GM23338 (cell line): ENCODE results near the gene ZFR2. TPM values are rescaled to one million over a fixed set of nuclear protein-coding genes. Genes with fewer than 3 reads are reported as not detected.

Experiments used
- ATAC-seq: fragments of 200-7000 bp; cut with Tn5 transposase; 3 replicates; pipeline ENCODE4 v1.9.1; 2020
- DNase-seq: peaks from one replicate; pipeline ENCODE4 v3.0.0-alpha.2; 2015; ENCODE audit warnings: low spot score
- H2AFZ ChIP-seq: fragments of 200-600 bp; sonication (generic); 2 replicates; pipeline ENCODE4 v1.8.0; 2016; ENCODE audit warnings: antibody characterized with exemption, mild to moderate bottlenecking, moderate library complexity
- H3F3A ChIP-seq: fragments of 200-600 bp; sonication (generic); replicated peaks from 2 replicates; pipeline ENCODE4 v1.8.0; 2017; ENCODE audit warnings: antibody characterized with exemption, mixed run types, low read depth
- H3K27ac ChIP-seq: fragments of 200-600 bp; sonication (generic); 2 replicates; pipeline ENCODE4 v1.6.1; 2016; ENCODE audit warnings: low read depth
- H3K27me3 ChIP-seq: fragments of 200-600 bp; sonication (generic); 2 replicates; pipeline ENCODE4 v1.8.0; 2016; ENCODE audit warnings: mild to moderate bottlenecking, mixed run types, moderate library complexity; ENCODE audit not compliant: insufficient read depth
- H3K36me3 ChIP-seq: fragments of 200-600 bp; sonication (generic); 2 replicates; pipeline ENCODE4 v1.8.0; 2016; ENCODE audit warnings: mild to moderate bottlenecking; ENCODE audit not compliant: insufficient read depth
- H3K4me1 ChIP-seq: fragments of 200-600 bp; sonication (generic); 2 replicates; pipeline ENCODE4 v1.8.0; 2016; ENCODE audit warnings: mild to moderate bottlenecking, moderate library complexity; ENCODE audit not compliant: insufficient read depth
- H3K4me2 ChIP-seq: fragments of 200-600 bp; sonication (generic); 2 replicates; pipeline ENCODE4 v1.7.1; 2017; ENCODE audit warnings: mixed run types
- H3K4me3 ChIP-seq: fragments of 200-600 bp; sonication (generic); 2 replicates; pipeline ENCODE4 v1.6.1; 2016; ENCODE audit warnings: mixed run types
- H3K79me2 ChIP-seq: fragments of 200-600 bp; sonication (generic); replicated peaks from 2 replicates; pipeline ENCODE4 v1.8.0; 2017; ENCODE audit warnings: mild to moderate bottlenecking; ENCODE audit not compliant: insufficient read depth
- H3K9me2 ChIP-seq: fragments of 200-600 bp; sonication (generic); 2 replicates; pipeline ENCODE4 v1.8.0; 2017; ENCODE audit not compliant: insufficient read depth
- H4K20me1 ChIP-seq: fragments of 200-600 bp; sonication (generic); replicated peaks from 2 replicates; pipeline ENCODE4 v1.8.0; 2017; ENCODE audit warnings: mild to moderate bottlenecking; ENCODE audit not compliant: insufficient read depth
- H3K27ac Mint-ChIP-seq: 2 replicates; pipeline ENCODE4 v1.8.0; 2020; ENCODE audit warnings: inconsistent platforms, mild to moderate bottlenecking, moderate library complexity, mixed read lengths
- H3K27me3 Mint-ChIP-seq: 3 replicates; pipeline ENCODE4 v1.8.0; 2022; ENCODE audit warnings: low read depth, mild to moderate bottlenecking, moderate library complexity, mixed read lengths, inconsistent platforms; ENCODE audit not compliant: insufficient read depth, poor library complexity
- H3K36me3 Mint-ChIP-seq: 3 replicates; pipeline ENCODE4 v1.8.0; 2021; ENCODE audit warnings: low read depth, mild to moderate bottlenecking, inconsistent platforms, moderate library complexity, mixed read lengths
- H3K4me1 Mint-ChIP-seq: 3 replicates; pipeline ENCODE4 v1.8.0; 2020; ENCODE audit warnings: mild to moderate bottlenecking, inconsistent platforms, mixed read lengths
- H3K4me3 Mint-ChIP-seq: 3 replicates; pipeline ENCODE4 v1.8.0; 2021; ENCODE audit warnings: moderate library complexity, mild to moderate bottlenecking, inconsistent platforms, mixed read lengths
- H3K9me3 Mint-ChIP-seq: 3 replicates; pipeline ENCODE4 v1.8.0; 2020; ENCODE audit warnings: moderate library complexity, mild to moderate bottlenecking, inconsistent platforms, mixed read lengths
- CREB1 ChIP-seq: fragments of 250-450 bp; sonication (Bioruptor Pico); IDR thresholded peaks from 2 replicates; pipeline ENCODE4 v1.5.0; 2020; ENCODE audit warnings: low read depth, mild to moderate bottlenecking, moderate library complexity
- EZH2 ChIP-seq: fragments of 200-600 bp; sonication (generic); IDR thresholded peaks from one replicate; pipeline ENCODE4 v1.8.0; 2017; ENCODE audit warnings: antibody characterized with exemption, mild to moderate bottlenecking, low read depth; ENCODE audit not compliant: unreplicated experiment
- EZH2phosphoT487 ChIP-seq: fragments of 200-600 bp; sonication (generic); IDR thresholded peaks from one replicate; pipeline ENCODE4 v1.8.1; 2018; ENCODE audit warnings: antibody characterized with exemption; ENCODE audit not compliant: unreplicated experiment
- JUNB ChIP-seq: IDR thresholded peaks from one replicate; pipeline ENCODE4 v1.6.1; 2016; ENCODE audit warnings: antibody characterized with exemption; ENCODE audit not compliant: unreplicated experiment
- NANOG ChIP-seq: IDR thresholded peaks from 2 replicates; pipeline ENCODE4 v1.6.1; 2016; ENCODE audit warnings: antibody characterized with exemption, borderline replicate concordance
- POLR2AphosphoS5 ChIP-seq: IDR thresholded peaks from 2 replicates; pipeline ENCODE4 v1.6.1; 2016; ENCODE audit warnings: antibody characterized with exemption, low read depth
- STAT1 ChIP-seq: IDR thresholded peaks from one replicate; pipeline ENCODE4 v1.6.1; 2016; ENCODE audit warnings: antibody characterized with exemption; ENCODE audit not compliant: unreplicated experiment
- ZNF114 ChIP-seq: fragments of 250-450 bp; sonication (Bioruptor Pico); IDR thresholded peaks from 2 replicates; pipeline ENCODE4 v1.5.0; 2020; ENCODE audit warnings: mild to moderate bottlenecking, moderate library complexity
- ZNF331 ChIP-seq: fragments of 250-450 bp; sonication (Bioruptor Pico); IDR thresholded peaks from 2 replicates; pipeline ENCODE4 v1.5.0; 2020; ENCODE audit warnings: low read depth, mild to moderate bottlenecking, moderate library complexity
- polyA plus RNA-seq: library from polyadenylated mRNA; unstranded; fragments of >200 nt; fragmentation: Nextera tagmentation; extraction: Ambion mirVana; gene quantifications from 2 replicates; pipeline ENCODE4 v1.2.1, GENCODE V29; 2016
- total RNA-seq: library from RNA; depleted of rRNA; stranded (reverse); fragments of >200 nt; shearing (Covaris generic); gene quantifications from 2 replicates; pipeline ENCODE4 v1.2.3, GENCODE V29; 2014
- TF ChIP-seq, protein P1 (sequence below): IDR thresholded peaks from 2 replicates; pipeline ENCODE4 v1.6.1; 2016; ENCODE audit warnings: antibody characterized with exemption
- TF ChIP-seq, protein P2 (sequence below): IDR thresholded peaks from one replicate; pipeline ENCODE4 v1.6.1; 2018; ENCODE audit warnings: antibody characterized with exemption; ENCODE audit not compliant: unreplicated experiment
- TF ChIP-seq, protein P3 (sequence below), 2 experiments: fragments of 200-600 bp in 1 of 2; sonication (generic) in 1 of 2; conservative IDR thresholded peaks; 2 replicates each; pipeline versions ENCODE4 v1.5.1 to v1.6.1; 2016 to 2017; ENCODE audit warnings: antibody characterized with exemption in 2 of 2, low read depth in 2 of 2, mild to moderate bottlenecking in 2 of 2, moderate library complexity in 1 of 2
- TF ChIP-seq, protein P4 (sequence below): fragments of 250-450 bp; sonication (Bioruptor Pico); IDR thresholded peaks from 2 replicates; pipeline ENCODE4 v1.5.0; 2020; ENCODE audit warnings: mild to moderate bottlenecking, moderate library complexity

ZFR2 gene
- total and polyA plus RNA-seq, 2 experiments from 2014 or later = 15.8 to 31.3 TPM

DNA sequence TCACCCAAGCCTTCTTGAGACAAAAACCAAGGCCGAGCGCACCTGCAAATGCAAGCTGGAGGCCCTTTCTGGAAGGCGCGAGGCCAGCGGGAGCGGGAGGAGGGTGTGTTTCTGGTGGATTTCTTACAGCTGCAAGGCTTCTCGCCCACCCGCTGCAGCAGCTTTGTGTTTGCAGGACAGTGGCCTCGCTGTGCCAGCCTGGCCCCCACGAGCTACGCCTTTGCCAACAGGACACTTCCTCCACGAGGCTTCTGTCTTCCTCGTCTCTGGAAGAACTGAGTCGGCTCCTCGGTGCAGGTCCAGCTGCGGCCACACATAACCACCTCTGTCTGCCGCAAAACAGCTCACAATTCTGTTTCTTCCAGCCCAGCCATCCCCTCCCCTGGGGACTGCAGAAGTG lies 21.8 kb upstream of the ZFR2 start:
- Histone ChIP-seq H3K27me3 (no peaks in the 10 kb centered on the region), H4K20me1 (peaks cover 3% of the 10 kb centered on the region; the same call in 1 of the 2 replicates)

More for the DNA sequence above, 21.8 kb upstream of the ZFR2 start:
- Mint-ChIP-seq H3K27me3 (peaks cover 3% of the 10 kb centered on the region), H3K36me3 (peaks cover 9% of the 10 kb centered on the region), H3K9me3 (no peaks in the 10 kb centered on the region), H3K27ac (no peak overlapping the region), H3K4me3 (no peak overlapping the region), H3K4me1 (no peaks in the 10 kb centered on the region)
- TF ChIP-seq ZNF114 (CRISPR knock-in tag) (no peak), EZH2 (no peak), ZNF331 (CRISPR knock-in tag) (no peak), JUNB (no peak), EZH2phosphoT487 (no peak), CREB1 (no peak), STAT1 (no peak), POLR2AphosphoS5 (no peak), NANOG (no peak)
- TF ChIP-seq, protein P1, sequence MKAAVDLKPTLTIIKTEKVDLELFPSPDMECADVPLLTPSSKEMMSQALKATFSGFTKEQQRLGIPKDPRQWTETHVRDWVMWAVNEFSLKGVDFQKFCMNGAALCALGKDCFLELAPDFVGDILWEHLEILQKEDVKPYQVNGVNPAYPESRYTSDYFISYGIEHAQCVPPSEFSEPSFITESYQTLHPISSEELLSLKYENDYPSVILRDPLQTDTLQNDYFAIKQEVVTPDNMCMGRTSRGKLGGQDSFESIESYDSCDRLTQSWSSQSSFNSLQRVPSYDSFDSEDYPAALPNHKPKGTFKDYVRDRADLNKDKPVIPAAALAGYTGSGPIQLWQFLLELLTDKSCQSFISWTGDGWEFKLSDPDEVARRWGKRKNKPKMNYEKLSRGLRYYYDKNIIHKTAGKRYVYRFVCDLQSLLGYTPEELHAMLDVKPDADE = no peak
- TF ChIP-seq, protein P2, sequence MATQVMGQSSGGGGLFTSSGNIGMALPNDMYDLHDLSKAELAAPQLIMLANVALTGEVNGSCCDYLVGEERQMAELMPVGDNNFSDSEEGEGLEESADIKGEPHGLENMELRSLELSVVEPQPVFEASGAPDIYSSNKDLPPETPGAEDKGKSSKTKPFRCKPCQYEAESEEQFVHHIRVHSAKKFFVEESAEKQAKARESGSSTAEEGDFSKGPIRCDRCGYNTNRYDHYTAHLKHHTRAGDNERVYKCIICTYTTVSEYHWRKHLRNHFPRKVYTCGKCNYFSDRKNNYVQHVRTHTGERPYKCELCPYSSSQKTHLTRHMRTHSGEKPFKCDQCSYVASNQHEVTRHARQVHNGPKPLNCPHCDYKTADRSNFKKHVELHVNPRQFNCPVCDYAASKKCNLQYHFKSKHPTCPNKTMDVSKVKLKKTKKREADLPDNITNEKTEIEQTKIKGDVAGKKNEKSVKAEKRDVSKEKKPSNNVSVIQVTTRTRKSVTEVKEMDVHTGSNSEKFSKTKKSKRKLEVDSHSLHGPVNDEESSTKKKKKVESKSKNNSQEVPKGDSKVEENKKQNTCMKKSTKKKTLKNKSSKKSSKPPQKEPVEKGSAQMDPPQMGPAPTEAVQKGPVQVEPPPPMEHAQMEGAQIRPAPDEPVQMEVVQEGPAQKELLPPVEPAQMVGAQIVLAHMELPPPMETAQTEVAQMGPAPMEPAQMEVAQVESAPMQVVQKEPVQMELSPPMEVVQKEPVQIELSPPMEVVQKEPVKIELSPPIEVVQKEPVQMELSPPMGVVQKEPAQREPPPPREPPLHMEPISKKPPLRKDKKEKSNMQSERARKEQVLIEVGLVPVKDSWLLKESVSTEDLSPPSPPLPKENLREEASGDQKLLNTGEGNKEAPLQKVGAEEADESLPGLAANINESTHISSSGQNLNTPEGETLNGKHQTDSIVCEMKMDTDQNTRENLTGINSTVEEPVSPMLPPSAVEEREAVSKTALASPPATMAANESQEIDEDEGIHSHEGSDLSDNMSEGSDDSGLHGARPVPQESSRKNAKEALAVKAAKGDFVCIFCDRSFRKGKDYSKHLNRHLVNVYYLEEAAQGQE = no peak
- TF ChIP-seq, protein P3, sequence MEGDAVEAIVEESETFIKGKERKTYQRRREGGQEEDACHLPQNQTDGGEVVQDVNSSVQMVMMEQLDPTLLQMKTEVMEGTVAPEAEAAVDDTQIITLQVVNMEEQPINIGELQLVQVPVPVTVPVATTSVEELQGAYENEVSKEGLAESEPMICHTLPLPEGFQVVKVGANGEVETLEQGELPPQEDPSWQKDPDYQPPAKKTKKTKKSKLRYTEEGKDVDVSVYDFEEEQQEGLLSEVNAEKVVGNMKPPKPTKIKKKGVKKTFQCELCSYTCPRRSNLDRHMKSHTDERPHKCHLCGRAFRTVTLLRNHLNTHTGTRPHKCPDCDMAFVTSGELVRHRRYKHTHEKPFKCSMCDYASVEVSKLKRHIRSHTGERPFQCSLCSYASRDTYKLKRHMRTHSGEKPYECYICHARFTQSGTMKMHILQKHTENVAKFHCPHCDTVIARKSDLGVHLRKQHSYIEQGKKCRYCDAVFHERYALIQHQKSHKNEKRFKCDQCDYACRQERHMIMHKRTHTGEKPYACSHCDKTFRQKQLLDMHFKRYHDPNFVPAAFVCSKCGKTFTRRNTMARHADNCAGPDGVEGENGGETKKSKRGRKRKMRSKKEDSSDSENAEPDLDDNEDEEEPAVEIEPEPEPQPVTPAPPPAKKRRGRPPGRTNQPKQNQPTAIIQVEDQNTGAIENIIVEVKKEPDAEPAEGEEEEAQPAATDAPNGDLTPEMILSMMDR (conservative IDR thresholded peaks at IDR 0.05; ENCODE audit: low read depth in 2 of 2) = no peak
- TF ChIP-seq, protein P4, sequence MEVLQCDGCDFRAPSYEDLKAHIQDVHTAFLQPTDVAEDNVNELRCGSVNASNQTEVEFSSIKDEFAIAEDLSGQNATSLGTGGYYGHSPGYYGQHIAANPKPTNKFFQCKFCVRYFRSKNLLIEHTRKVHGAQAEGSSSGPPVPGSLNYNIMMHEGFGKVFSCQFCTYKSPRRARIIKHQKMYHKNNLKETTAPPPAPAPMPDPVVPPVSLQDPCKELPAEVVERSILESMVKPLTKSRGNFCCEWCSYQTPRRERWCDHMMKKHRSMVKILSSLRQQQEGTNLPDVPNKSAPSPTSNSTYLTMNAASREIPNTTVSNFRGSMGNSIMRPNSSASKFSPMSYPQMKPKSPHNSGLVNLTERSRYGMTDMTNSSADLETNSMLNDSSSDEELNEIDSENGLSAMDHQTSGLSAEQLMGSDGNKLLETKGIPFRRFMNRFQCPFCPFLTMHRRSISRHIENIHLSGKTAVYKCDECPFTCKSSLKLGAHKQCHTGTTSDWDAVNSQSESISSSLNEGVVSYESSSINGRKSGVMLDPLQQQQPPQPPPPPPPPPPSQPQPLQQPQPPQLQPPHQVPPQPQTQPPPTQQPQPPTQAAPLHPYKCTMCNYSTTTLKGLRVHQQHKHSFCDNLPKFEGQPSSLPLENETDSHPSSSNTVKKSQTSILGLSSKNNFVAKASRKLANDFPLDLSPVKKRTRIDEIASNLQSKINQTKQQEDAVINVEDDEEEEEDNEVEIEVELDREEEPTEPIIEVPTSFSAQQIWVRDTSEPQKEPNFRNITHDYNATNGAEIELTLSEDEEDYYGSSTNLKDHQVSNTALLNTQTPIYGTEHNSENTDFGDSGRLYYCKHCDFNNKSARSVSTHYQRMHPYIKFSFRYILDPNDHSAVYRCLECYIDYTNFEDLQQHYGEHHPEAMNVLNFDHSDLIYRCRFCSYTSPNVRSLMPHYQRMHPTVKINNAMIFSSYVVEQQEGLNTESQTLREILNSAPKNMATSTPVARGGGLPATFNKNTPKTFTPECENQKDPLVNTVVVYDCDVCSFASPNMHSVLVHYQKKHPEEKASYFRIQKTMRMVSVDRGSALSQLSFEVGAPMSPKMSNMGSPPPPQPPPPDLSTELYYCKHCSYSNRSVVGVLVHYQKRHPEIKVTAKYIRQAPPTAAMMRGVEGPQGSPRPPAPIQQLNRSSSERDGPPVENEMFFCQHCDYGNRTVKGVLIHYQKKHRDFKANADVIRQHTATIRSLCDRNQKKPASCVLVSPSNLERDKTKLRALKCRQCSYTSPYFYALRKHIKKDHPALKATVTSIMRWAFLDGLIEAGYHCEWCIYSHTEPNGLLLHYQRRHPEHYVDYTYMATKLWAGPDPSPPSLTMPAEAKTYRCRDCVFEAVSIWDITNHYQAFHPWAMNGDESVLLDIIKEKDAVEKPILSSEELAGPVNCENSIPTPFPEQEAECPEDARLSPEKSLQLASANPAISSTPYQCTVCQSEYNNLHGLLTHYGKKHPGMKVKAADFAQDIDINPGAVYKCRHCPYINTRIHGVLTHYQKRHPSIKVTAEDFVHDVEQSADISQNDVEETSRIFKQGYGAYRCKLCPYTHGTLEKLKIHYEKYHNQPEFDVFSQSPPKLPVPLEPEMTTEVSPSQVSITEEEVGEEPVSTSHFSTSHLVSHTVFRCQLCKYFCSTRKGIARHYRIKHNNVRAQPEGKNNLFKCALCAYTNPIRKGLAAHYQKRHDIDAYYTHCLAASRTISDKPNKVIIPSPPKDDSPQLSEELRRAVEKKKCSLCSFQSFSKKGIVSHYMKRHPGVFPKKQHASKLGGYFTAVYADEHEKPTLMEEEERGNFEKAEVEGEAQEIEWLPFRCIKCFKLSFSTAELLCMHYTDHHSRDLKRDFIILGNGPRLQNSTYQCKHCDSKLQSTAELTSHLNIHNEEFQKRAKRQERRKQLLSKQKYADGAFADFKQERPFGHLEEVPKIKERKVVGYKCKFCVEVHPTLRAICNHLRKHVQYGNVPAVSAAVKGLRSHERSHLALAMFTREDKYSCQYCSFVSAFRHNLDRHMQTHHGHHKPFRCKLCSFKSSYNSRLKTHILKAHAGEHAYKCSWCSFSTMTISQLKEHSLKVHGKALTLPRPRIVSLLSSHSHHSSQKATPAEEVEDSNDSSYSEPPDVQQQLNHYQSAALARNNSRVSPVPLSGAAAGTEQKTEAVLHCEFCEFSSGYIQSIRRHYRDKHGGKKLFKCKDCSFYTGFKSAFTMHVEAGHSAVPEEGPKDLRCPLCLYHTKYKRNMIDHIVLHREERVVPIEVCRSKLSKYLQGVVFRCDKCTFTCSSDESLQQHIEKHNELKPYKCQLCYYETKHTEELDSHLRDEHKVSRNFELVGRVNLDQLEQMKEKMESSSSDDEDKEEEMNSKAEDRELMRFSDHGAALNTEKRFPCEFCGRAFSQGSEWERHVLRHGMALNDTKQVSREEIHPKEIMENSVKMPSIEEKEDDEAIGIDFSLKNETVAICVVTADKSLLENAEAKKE = no peak
- Histone ChIP-seq H3K4me1 (no peaks in the 10 kb centered on the region), H3K36me3 (peaks cover 6% of the 10 kb centered on the region; the same call in 1 of the 2 replicates), H3K4me3 (no peak overlapping the region), H3K79me2 (no peaks in the 10 kb centered on the region), H3F3A (no peaks in the 10 kb centered on the region), H2AFZ (no peak overlapping the region), H3K27ac (no peak overlapping the region), H3K9me2 (no peaks in the 10 kb centered on the region), H3K4me2 (no peak overlapping the region)
- ATAC-seq (no peak), DNase-seq (no peak)
